GM20000 (cell line): Measurements from ENCODE around the gene ZNF695.

Experiments used
- DNase-seq: peaks from one replicate; pipeline ENCODE4 v3.0.0; 2012; ENCODE audit warnings: low spot score
- CTCF ChIP-seq: IDR thresholded peaks from 2 replicates; pipeline ENCODE4 v1.5.1; 2012; ENCODE audit warnings: mild to moderate bottlenecking, control low read depth; ENCODE audit errors: extremely low read depth, missing control alignments

ZNF695 gene

GRCh38 chr1:246949956-246950355, 57.9 kb downstream of the ZNF695 start:
- TF ChIP-seq CTCF, result no peak
- no peak for DNase-seq

GRCh38 chr1:246947255-246947654, 60.6 kb downstream of the ZNF695 start:
- no peak for DNase-seq
- no peak for TF ChIP-seq CTCF

GRCh38 chr1:246946366-246946765, 61.5 kb downstream of the ZNF695 start:
- TF ChIP-seq CTCF, result no peak
- DNase-seq, result no peak
